Heart right ventricle (tissue), 16 donors: ENCODE results near the gene CDT1. TPM values are rescaled to one million over a fixed set of nuclear protein-coding genes. Genes with fewer than 3 reads are reported as not detected.

Source experiments
- ATAC-seq, 8 donors: fragments of 200-7000 bp; cut with Tn5 transposase; one replicate each; pipeline ENCODE4 v1.9.1; 2020; ENCODE audit warnings: mild to moderate bottlenecking in 8 of 8, moderate library complexity in 8 of 8, moderate number of reproducible peaks in 1 of 8
- DNase-seq, 2 donors: peaks; one replicate each; pipeline ENCODE4 v3.0.0-alpha.2; 2020
- H3K27ac ChIP-seq, 10 donors: fragments of 200-600 bp; sonication (generic) in 2 of 10; one replicate each; pipeline versions ENCODE4 v1.5.0 to v1.8.0; 2020 to 2022; ENCODE audit warnings: mild to moderate bottlenecking in 3 of 10
- H3K27me3 ChIP-seq, 7 donors: fragments of 200-600 bp; one replicate each; pipeline ENCODE4 v1.8.0; 2021 to 2022; ENCODE audit warnings: mild to moderate bottlenecking in 2 of 7
- H3K36me3 ChIP-seq, 9 donors: fragments of 200-600 bp; sonication (generic) in 1 of 9; one replicate each; pipeline versions ENCODE4 v1.5.0 to v1.8.0; 2020 to 2022; ENCODE audit warnings: mild to moderate bottlenecking in 2 of 9
- H3K4me1 ChIP-seq, 9 donors: fragments of 200-600 bp; sonication (generic) in 1 of 9; one replicate each; pipeline versions ENCODE4 v1.5.0 to v1.8.0; 2020 to 2022; ENCODE audit warnings: mild to moderate bottlenecking in 4 of 9
- H3K4me3 ChIP-seq, 10 donors: fragments of 200-600 bp; sonication (generic) in 2 of 10; one replicate each; pipeline versions ENCODE4 v1.5.0 to v1.8.0; 2020 to 2022; ENCODE audit warnings: mild to moderate bottlenecking in 7 of 10, moderate library complexity in 2 of 10
- H3K9me3 ChIP-seq, 11 donors: fragments of 200-600 bp in 10 of 11; sonication (generic) in 2 of 11; one replicate each; pipeline versions ENCODE4 v1.5.0 to v1.8.0; 2013 to 2022; ENCODE audit warnings: mild to moderate bottlenecking in 2 of 11, control low read depth in 1 of 11, moderate library complexity in 1 of 11
- WGBS, 2 donors: extraction: QIAGEN DNeasy Blood & Tissue Kit; methylation state at CpG; one replicate each; pipeline ENCODE4 v1.1.7; 2013; ENCODE audit warnings: inconsistent platforms in 1 of 2; 5-methylcytosine and 5-hydroxymethylcytosine counted together
- intact Hi-C, 10 donors: fragments of 100-400 bp; cut with DNase I; formaldehyde crosslinking; loops; one replicate each; pipeline versions ENCODE4 v1.11.1 to v1.14.2; 2022
- polyA plus RNA-seq, 2 donors: library from polyadenylated mRNA; stranded (reverse); fragments of 200-250 nt; gene quantifications; one replicate each; pipeline ENCODE4 v1.2.3, GENCODE V29; 2013
- total RNA-seq, 10 donors: library from RNA; stranded (reverse); fragmentation: NEBNext Ultra II Directional in 3 of 10; extraction: Animal tissue kit (Norgen Biotek cat#: 25700) in 3 of 10; gene quantifications; one replicate each; pipeline versions ENCODE4 v1.2.1 to v1.2.4, GENCODE V29; 2021 to 2023
- TF ChIP-seq, protein P1 (sequence below), 9 donors: fragments of 200-600 bp; sonication (generic) in 2 of 9; IDR thresholded peaks; one replicate each; pipeline versions ENCODE4 v1.5.0 to v1.8.0; 2021 to 2022; ENCODE audit warnings: antibody characterized with exemption in 9 of 9, mild to moderate bottlenecking in 5 of 9, moderate library complexity in 1 of 9
- donor health status: Arrhythmogenic right ventricular cardiomyopathy.
- donor health status: ischemic (EF 13 %, LVEDD 7.1; RV severe dilation, severe dysfunction).
- donor health status: healthy with polysubstance abuse.
- donor health status: DM: no; HTN: yes; CAD: no.
- donor health status: DM: no; HTN: no; CAD: no.
- donor health status: ischemic (EF 25% LVEDD 6.9; RV normal size, moderate dysfunction).
- donor health status: ischemic (EF 25% LVEDD 5.7; RV mildly dilated, moderate dysfunction).
- donor health status: healthy.
- donor health status: DM: yes; HTN: yes; CAD: no.
- donor health status: Ischemic cardiomyopathy.
- donor health status: ischemic (EF 35%, LVEDD 5.7; RV mildly dilated, moderate dysfunction).
- donor health status: nonischemic (EF 11% LVEDD 7.7; RV severe dilation, severe dysfunction).
- donor health status: DM: yes; HTN: yes; CAD: no.
- donor health status: PGD.
- donor health status: ischemic (EF 29% LVEDD 5.4; RV normal size, mild dysfunction).
- donor health status: nonischemic (EF 23%, LVEDD 6.1; RV moderate dilation, normal function).

Gene CDT1
- total and polyA plus RNA-seq, 12 donors = 0.15 to 2.6 (median 0.35) TPM

DNA sequence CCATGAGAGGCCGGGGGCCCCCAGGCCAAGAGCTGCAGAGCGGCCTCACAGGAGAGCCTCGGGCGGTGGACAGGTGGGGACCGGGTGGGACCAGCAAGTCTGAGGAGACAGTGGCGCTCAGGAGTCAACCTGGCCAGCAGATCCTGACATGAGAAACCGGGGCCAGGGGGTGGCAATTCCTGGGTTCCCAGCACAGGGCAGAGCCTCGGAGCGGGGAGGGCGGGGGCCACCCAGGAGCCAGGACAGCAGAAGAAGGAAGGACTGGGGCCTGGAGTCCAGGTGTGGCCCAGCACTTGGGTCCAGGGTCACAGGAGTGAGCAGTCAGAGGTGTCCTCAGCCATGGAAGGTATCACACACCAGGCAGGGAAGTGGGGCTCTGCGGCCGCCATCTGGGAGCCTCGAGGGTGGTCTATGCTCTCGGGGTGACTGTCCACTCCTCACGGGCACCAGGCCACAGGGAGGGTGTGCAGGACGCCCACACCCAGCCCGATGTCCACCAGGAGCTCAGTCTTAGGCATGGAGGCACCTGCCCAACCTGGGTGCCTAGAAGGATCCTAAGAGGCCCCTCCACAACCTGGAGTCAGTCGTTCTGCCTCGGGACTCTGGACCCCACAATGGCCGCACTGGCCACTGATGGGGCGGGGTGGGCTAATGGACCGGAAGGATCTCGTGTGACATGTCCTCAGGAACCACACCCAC lies 47.7 kb upstream of the CDT1 start:
- Histone ChIP-seq H3K9me3 (peaks cover 0 to 11% (median 0%) of the 10 kb centered on the region in 11 donors), H3K36me3 (peaks cover 0 to 8% (median 0%) of the 10 kb centered on the region in 9 donors), H3K4me3 (no peak overlapping the region), H3K27ac (no peak overlapping the region), H3K27me3 (no peaks in the 10 kb centered on the region), H3K4me1 (peaks cover 0 to 37% (median 9%) of the 10 kb centered on the region in 9 donors)
- no peak for ATAC-seq
- WGBS, 2 donors = 84 to 88% methylated on average over 23 of the region's 23 CpGs
- intact Hi-C loops = no loop called here
- TF ChIP-seq, protein P1, sequence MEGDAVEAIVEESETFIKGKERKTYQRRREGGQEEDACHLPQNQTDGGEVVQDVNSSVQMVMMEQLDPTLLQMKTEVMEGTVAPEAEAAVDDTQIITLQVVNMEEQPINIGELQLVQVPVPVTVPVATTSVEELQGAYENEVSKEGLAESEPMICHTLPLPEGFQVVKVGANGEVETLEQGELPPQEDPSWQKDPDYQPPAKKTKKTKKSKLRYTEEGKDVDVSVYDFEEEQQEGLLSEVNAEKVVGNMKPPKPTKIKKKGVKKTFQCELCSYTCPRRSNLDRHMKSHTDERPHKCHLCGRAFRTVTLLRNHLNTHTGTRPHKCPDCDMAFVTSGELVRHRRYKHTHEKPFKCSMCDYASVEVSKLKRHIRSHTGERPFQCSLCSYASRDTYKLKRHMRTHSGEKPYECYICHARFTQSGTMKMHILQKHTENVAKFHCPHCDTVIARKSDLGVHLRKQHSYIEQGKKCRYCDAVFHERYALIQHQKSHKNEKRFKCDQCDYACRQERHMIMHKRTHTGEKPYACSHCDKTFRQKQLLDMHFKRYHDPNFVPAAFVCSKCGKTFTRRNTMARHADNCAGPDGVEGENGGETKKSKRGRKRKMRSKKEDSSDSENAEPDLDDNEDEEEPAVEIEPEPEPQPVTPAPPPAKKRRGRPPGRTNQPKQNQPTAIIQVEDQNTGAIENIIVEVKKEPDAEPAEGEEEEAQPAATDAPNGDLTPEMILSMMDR (IDR thresholded peaks at IDR 0.05) = no peak
- DNase-seq = no peak

DNA sequence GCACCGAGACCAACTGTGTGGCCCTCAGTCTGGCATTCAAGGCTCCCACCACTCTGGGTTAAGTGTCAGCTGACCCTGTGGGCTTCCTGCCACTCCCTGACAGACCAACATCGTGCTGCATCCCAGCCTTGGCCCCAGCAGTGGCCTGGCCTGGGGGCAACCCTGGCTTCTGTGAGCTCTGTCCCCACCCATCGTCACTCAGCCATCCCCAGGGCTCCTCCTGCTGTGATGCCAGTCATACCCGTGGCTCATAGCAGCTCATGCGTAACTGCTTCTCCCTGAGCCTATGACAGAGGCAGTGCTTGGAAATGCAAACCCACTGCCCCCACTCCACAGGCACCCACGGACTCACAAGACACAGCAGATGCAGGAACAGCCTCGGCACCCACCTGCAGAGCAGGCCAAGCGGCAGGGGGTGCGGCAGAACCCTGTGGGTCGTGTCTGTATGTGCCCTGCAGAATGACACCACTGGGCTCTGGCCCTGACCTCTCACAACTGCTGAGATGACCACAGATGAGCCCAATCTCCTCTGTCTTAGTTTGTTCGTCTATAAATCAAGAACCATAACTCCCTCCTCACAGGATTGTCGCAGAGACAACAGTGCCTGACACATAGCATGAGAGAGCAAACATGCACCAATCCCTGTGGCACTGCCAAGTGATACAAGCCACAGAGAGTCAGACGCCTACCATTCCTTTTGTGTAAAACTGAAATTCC lies 45.2 kb upstream of the CDT1 start:
- peaks cover 2 to 60% (median 12%) of the 10 kb centered on the region in 9 donors for H3K4me1 ChIP-seq
- 88 to 89% methylated on average over 13 of the region's 13 CpGs for WGBS, 2 donors
- H3K27ac ChIP-seq = no peak overlapping the region
- intact Hi-C loops = no loop called here
- TF ChIP-seq, protein P1 (IDR thresholded peaks at IDR 0.05) = no peak
- no peak overlapping the region for H3K4me3 ChIP-seq
- ATAC-seq = no peak
- H3K27me3 ChIP-seq = no peaks in the 10 kb centered on the region
- peaks cover 0 to 8% (median 0%) of the 10 kb centered on the region in 9 donors for H3K36me3 ChIP-seq
- peaks cover 0 to 11% (median 0%) of the 10 kb centered on the region in 11 donors for H3K9me3 ChIP-seq
- DNase-seq = no peak

DNA sequence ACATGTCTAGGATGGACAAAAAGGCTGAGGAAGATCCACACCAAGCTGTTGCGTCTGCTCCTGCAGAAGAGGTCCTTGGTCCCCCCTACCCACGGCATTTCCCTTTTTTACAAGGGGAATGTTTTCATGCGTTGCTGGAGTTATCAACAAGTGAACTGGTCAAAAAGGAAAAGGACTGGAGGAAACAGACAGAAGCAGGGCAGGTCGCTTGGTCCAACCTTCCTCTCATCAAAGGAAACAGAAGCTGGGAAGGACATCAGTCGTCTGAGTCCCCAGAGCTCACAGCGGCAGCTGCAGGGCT lies 44.7 kb upstream of the CDT1 start:
- Histone ChIP-seq H3K9me3 (peaks cover 0 to 11% (median 0%) of the 10 kb centered on the region in 11 donors), H3K27ac (no peak overlapping the region), H3K27me3 (no peaks in the 10 kb centered on the region), H3K4me1 (peaks cover 2 to 64% (median 14%) of the 10 kb centered on the region in 9 donors), H3K4me3 (no peak overlapping the region), H3K36me3 (peaks cover 0 to 13% (median 0%) of the 10 kb centered on the region in 9 donors)
- DNase-seq = no peak
- TF ChIP-seq, protein P1 (IDR thresholded peaks at IDR 0.05) = no peak
- intact Hi-C loops = no loop called here
- no peak for ATAC-seq
- WGBS, 2 donors = 72 to 73% methylated on average over 6 of the region's 6 CpGs

DNA sequence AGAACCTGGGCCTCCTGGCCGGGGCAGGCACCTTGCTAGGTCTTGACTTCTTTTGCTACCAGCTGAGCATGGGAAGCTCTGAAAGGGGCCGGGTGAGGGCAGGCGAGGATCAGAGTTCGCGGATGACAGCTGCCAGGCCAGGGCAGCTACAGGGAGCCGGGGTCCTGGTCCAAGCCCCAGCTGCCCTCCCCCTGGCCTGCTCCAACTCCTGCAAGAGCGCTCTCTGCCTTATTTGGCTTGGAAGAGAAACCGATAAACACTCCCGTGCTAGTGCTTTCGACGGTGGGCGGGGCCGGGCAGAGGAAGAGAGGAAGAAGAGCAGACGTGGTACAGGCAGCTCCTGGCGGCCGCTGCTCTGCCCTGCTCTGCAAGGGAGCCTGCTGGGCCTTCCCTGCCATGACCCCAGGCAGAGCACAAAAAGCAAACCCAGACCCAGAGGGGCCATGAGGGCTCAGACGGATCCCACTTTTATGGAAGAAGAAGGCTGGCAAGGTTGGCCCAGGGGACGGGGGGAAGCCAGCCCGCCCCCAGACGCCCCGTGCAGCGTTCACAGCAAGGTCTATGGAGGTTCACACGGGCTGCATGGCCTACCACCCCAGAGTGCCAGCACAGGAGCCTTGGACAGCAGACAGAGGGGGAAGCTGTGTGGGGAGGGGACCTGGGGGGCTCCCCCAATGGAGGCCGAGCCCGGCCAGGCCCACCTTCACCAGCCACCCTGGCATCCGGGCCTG lies 44.2 kb upstream of the CDT1 start:
- H3K9me3 ChIP-seq = peaks cover 0 to 11% (median 0%) of the 10 kb centered on the region in 11 donors
- ATAC-seq (peak in 4 of 8 donors; percentile 16 to 40 (median 26)), DNase-seq (no peak)
- H3K4me3 ChIP-seq = no peak overlapping the region
- H3K27me3 ChIP-seq = no peaks in the 10 kb centered on the region
- WGBS, 2 donors = 60% methylated on average over 26 of the region's 26 CpGs
- H3K4me1 ChIP-seq = peaks cover 2 to 64% (median 14%) of the 10 kb centered on the region in 9 donors
- intact Hi-C loops = no loop called here
- H3K36me3 ChIP-seq = peaks cover 0 to 18% (median 0%) of the 10 kb centered on the region in 9 donors
- TF ChIP-seq, protein P1 (IDR thresholded peaks at IDR 0.05) = peak in 1 of 9 donors; percentile 10
- H3K27ac ChIP-seq = no peak overlapping the region
